AG04450 (cell line): Measurements from ENCODE around the gene SPTBN4. TPM values are rescaled to one million over a fixed set of nuclear protein-coding genes. Genes with fewer than 3 reads are reported as not detected.
A peak's percentile ranks its signal among the peaks of the same experiment; 100 is the strongest.

ENCODE experiments used
- CTCF ChIA-PET: fragments of 300-600, 350-600 bp; formaldehyde crosslinking; extraction: SDS; loops from one replicate; lab custom pipeline; 2022; ENCODE audit warnings: antibody characterized with exemption, inconsistent platforms; lab: Charles Lee
- POLR2A ChIA-PET: fragments of 350-600 bp; formaldehyde crosslinking; extraction: SDS; loops from one replicate; lab custom pipeline; 2021; ENCODE audit warnings: antibody characterized with exemption, inconsistent platforms; lab: Yijun Ruan, JAX
- DNase-seq: peaks from one replicate; pipeline ENCODE4 v3.0.0-alpha.2; 2011; ENCODE audit warnings: low read depth, low spot score
- H3K27ac ChIP-seq: one replicate; pipeline ENCODE4 v1.5.1; 2012; ENCODE audit warnings: low read depth, low read length, control low read depth
- H3K27me3 ChIP-seq: one replicate; pipeline ENCODE4 v1.6.0; 2012; ENCODE audit warnings: low read length; ENCODE audit not compliant: control insufficient read depth, insufficient read depth
- H3K4me3 ChIP-seq: 2 replicates; pipeline ENCODE4 v1.5.1; 2011; ENCODE audit warnings: mild to moderate bottlenecking, low read depth, low read length, control low read depth
- H3K9me3 ChIP-seq: 2 replicates; pipeline ENCODE4 v1.5.1; 2012; ENCODE audit warnings: low read length; ENCODE audit not compliant: control insufficient read depth, insufficient read depth
- CTCF ChIP-seq: IDR thresholded peaks from 2 replicates; pipeline ENCODE4 v1.5.1; 2011; ENCODE audit warnings: low read depth, low read length, control low read depth, inconsistent platforms
- polyA plus RNA-seq: library from polyadenylated mRNA; depleted of rRNA; stranded (reverse); fragments of >200 nt; gene quantifications from 2 replicates; pipeline ENCODE4 v1.2.3, GENCODE V29; 2011

SPTBN4 gene
- polyA plus RNA-seq, 1 experiment = 1.3 TPM

GRCh38 chr19:40529093-40529954, 62.5 kb downstream of the SPTBN4 start:
- Histone ChIP-seq H3K27ac (no peak overlapping the region), H3K27me3 (peaks cover 17% of the 10 kb centered on the region), H3K4me3 (peak overlapping the region; percentile 50), H3K9me3 (peaks cover 4% of the 10 kb centered on the region; the same call in 1 of the 2 replicates)
- peak; percentile 54 for DNase-seq
- POLR2A ChIA-PET = no interaction called here
- TF ChIP-seq CTCF = peak; percentile 91
- CTCF ChIA-PET = interaction anchor here (0.6 to 1.4 kb wide), 11 partner anchors 8 to 155 kb away, joined by 3 to 10 read pairs (median 5); partner anchors contain the start of gene LTBP4

- Histone ChIP-seq H3K9me3 (peaks cover 4% of the 10 kb centered on the region; the same call in 1 of the 2 replicates), H3K4me3 (peak overlapping the region; percentile 25; the same call in 1 of the 2 replicates), H3K27ac (no peak overlapping the region), H3K27me3 (peaks cover 17% of the 10 kb centered on the region)
- POLR2A ChIA-PET = no interaction called here
- CTCF ChIA-PET = interaction anchor here (0.6 to 1.4 kb wide), 4 partner anchors 9 to 110 kb away, joined by 3 to 10 read pairs (median 6); partner anchors contain the start of gene LTBP4
- peak; percentile 24 for TF ChIP-seq CTCF
- DNase-seq = no peak
These were observed 63.5 kb downstream of the SPTBN4 start for GRCh38 chr19:40530091-40530901.

- CTCF ChIA-PET = interaction anchor here (0.7 to 1.9 kb wide), 5 partner anchors 8 to 113 kb away, joined by 3 to 4 read pairs (median 3); no protein-coding TSS in a partner anchor
- no peak overlapping the region for H3K4me3 ChIP-seq
- no peak for DNase-seq
These were observed 66.7 kb downstream of the SPTBN4 start for GRCh38 chr19:40533508-40533907.

GRCh38 chr19:40534148-40534547, 67.3 kb downstream of the SPTBN4 start:
- no peak for TF ChIP-seq CTCF
- no peak for DNase-seq
- POLR2A ChIA-PET = no interaction called here
- Histone ChIP-seq H3K27me3 (peaks cover 24% of the 10 kb centered on the region), H3K4me3 (no peak overlapping the region), H3K27ac (no peak overlapping the region), H3K9me3 (peaks cover 4% of the 10 kb centered on the region; the same call in 1 of the 2 replicates)
- CTCF ChIA-PET = interaction anchor here (1.6 kb wide), 1 partner anchor 114 kb away, joined by 3 read pairs; no protein-coding TSS in a partner anchor

More at GRCh38 chr19:40533508-40533907, 66.7 kb downstream of the SPTBN4 start:
- POLR2A ChIA-PET = no interaction called here
- TF ChIP-seq CTCF = peak; percentile 42
- Histone ChIP-seq H3K27ac (no peak overlapping the region), H3K9me3 (peaks cover 4% of the 10 kb centered on the region; the same call in 1 of the 2 replicates), H3K27me3 (peaks cover 24% of the 10 kb centered on the region)
